ENCODE data around the gene SRP54. TPM values are rescaled to one million over a fixed set of nuclear protein-coding genes. Genes with fewer than 3 reads are reported as not detected.
A peak's percentile ranks its signal among the peaks of the same experiment; 100 is the strongest.

SRP54 gene
- total and polyA plus RNA-seq, 2 of the 13 experiments (the other 11 are each of a cell fraction or from before 2014, with no cell fraction given): 42.2 to 207 TPM

- no peak; the same call in 1 of the 2 replicates for TF ChIP-seq RELA (CRISPR knock-in tag; IDR thresholded peaks at IDR 0.05)
- TF ChIP-seq ZNF224 (CRISPR knock-in tag; IDR thresholded peaks at IDR 0.05): peak; percentile 91; the same call in 1 of the 2 replicates
- no peak for TF ChIP-seq SP1 (IDR thresholded peaks at IDR 0.05)
- peak; percentile 91 for TF ChIP-seq SP1 (CRISPR knock-in tag; IDR thresholded peaks at IDR 0.05)
- TF ChIP-seq, protein P1, sequence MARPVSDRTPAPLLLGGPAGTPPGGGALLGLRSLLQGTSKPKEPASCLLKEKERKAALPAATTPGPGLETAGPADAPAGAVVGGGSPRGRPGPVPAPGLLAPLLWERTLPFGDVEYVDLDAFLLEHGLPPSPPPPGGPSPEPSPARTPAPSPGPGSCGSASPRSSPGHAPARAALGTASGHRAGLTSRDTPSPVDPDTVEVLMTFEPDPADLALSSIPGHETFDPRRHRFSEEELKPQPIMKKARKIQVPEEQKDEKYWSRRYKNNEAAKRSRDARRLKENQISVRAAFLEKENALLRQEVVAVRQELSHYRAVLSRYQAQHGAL (CRISPR knock-in tag; IDR thresholded peaks at IDR 0.05; ENCODE audit: not compliant biosample characterization): peak; percentile 92
- TF ChIP-seq HNF4A (CRISPR knock-in tag; IDR thresholded peaks at IDR 0.05): peak; percentile 64
- TF ChIP-seq, protein P2, sequence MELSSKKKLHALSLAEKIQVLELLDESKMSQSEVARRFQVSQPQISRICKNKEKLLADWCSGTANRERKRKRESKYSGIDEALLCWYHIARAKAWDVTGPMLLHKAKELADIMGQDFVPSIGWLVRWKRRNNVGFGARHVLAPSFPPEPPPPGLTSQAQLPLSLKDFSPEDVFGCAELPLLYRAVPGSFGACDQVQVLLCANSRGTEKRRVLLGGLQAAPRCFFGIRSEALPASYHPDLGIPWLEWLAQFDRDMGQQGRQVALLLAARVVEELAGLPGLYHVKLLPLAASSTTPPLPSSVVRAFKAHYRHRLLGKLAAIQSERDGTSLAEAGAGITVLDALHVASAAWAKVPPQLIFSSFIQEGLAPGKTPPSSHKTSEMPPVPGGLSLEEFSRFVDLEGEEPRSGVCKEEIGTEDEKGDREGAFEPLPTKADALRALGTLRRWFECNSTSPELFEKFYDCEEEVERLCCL (CRISPR knock-in tag; IDR thresholded peaks at IDR 0.05; ENCODE audit: borderline replicate concordance): peak; percentile 99
- TF ChIP-seq ZNF234 (CRISPR knock-in tag; conservative IDR thresholded peaks at IDR 0.05): no peak
- TF ChIP-seq, protein P3, sequence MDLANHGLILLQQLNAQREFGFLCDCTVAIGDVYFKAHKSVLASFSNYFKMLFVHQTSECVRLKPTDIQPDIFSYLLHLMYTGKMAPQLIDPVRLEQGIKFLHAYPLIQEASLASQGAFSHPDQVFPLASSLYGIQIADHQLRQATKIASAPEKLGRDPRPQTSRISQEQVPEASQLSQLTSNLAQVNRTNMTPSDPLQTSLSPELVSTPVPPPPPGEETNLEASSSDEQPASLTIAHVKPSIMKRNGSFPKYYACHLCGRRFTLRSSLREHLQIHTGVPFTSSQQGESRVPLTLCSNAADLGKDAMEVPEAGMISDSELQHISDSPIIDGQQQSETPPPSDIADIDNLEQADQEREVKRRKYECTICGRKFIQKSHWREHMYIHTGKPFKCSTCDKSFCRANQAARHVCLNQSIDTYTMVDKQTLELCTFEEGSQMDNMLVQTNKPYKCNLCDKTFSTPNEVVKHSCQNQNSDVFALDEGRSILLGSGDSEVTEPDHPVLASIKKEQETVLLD (CRISPR knock-in tag; IDR thresholded peaks at IDR 0.05; ENCODE audit: low read depth): no peak
- TF ChIP-seq, protein P4, sequence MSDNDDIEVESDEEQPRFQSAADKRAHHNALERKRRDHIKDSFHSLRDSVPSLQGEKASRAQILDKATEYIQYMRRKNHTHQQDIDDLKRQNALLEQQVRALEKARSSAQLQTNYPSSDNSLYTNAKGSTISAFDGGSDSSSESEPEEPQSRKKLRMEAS (IDR thresholded peaks at IDR 0.05): no peak
- TF ChIP-seq KAT7 (CRISPR knock-in tag; IDR thresholded peaks at IDR 0.05; ENCODE audit: borderline replicate concordance): peak; percentile 98
- TF ChIP-seq ZXDC (CRISPR knock-in tag; IDR thresholded peaks at IDR 0.05): no peak
- no peak for TF ChIP-seq ZNF713 (CRISPR knock-in tag; IDR thresholded peaks at IDR 0.05)
- TF ChIP-seq SNRNP70 (IDR thresholded peaks at IDR 0.05; ENCODE audit: low read depth, low read length): no peak
- TF ChIP-seq MNT (IDR thresholded peaks at IDR 0.05): peak; percentile 92
- TF ChIP-seq SIN3B (IDR thresholded peaks at IDR 0.05; ENCODE audit: low read length): peak; percentile 72
- TF ChIP-seq MTF1 (CRISPR knock-in tag; IDR thresholded peaks at IDR 0.05): peak; percentile 22; the same call in 1 of the 2 replicates
- TF ChIP-seq ZSCAN12 (CRISPR knock-in tag; IDR thresholded peaks at IDR 0.05): peak; percentile 90
- peak; percentile 17; the same call in 1 of the 2 replicates for TF ChIP-seq MXD3 (CRISPR knock-in tag; IDR thresholded peaks at IDR 0.05)
- TF ChIP-seq ERF (CRISPR knock-in tag; IDR thresholded peaks at IDR 0.05): peak; percentile 98
- TF ChIP-seq ISX (CRISPR knock-in tag; conservative IDR thresholded peaks at IDR 0.05): peak; percentile 98
- TF ChIP-seq ARNTL (CRISPR knock-in tag; IDR thresholded peaks at IDR 0.05): peak; percentile 99
These were observed at the start of gene SRP54 (continued) for GRCh38 chr14:34982421-34983147.
